Upper lobe of left lung (tissue), 4 donors: ENCODE measurements around the gene SLC48A1.

Source experiments
- CTCF ChIP-seq, 6 experiments: fragments of 450-650 bp in 4 of 6; fragments of 200-600 bp in 2 of 6; sonication (generic) in 2 of 6; IDR thresholded peaks; one replicate each; pipeline ENCODE4 v1.5.1; 2016 to 2019; ENCODE audit warnings: antibody characterized with exemption in 6 of 6
- EP300 ChIP-seq, 4 donors: sonication (generic); formaldehyde crosslinking; IDR thresholded peaks; one replicate each; pipeline ENCODE4 v1.5.1; 2017; ENCODE audit warnings: antibody characterized with exemption in 4 of 4, control low read depth in 2 of 4
- POLR2A ChIP-seq, 4 donors: fragments of 450-650 bp; IDR thresholded peaks; one replicate each; pipeline ENCODE4 v1.5.1; 2016 to 2017; ENCODE audit warnings: antibody characterized with exemption in 4 of 4, mild to moderate bottlenecking in 2 of 4
- POLR2AphosphoS5 ChIP-seq, 2 donors: sonication (generic); formaldehyde crosslinking; IDR thresholded peaks; one replicate each; pipeline ENCODE4 v1.5.1; 2017; ENCODE audit warnings: antibody characterized with exemption in 2 of 2

- TF ChIP-seq CTCF (IDR thresholded peaks at IDR 0.05) (no peak), POLR2A (IDR thresholded peaks at IDR 0.05) (no peak), EP300 (IDR thresholded peaks at IDR 0.05) (no peak), POLR2AphosphoS5 (IDR thresholded peaks at IDR 0.05) (no peak)
These were observed 4.1 kb downstream of the SLC48A1 start for GRCh38 chr12:47777151-47777550.
